DOHH2 (cell line): ENCODE results near the gene PLXND1.

Experiments
- EZH2phosphoT487 ChIP-seq: fragments of 200-600 bp; sonication (generic); IDR thresholded peaks from 2 replicates; pipeline ENCODE4 v1.6.1; 2017; ENCODE audit warnings: borderline replicate concordance, mild to moderate bottlenecking, antibody characterized with exemption, low read length, moderate library complexity, mixed read lengths
- TF ChIP-seq, protein P1 (sequence below): fragments of 200-600 bp; sonication (generic); IDR thresholded peaks from one replicate; pipeline ENCODE4 v1.5.1; 2014; ENCODE audit warnings: antibody characterized with exemption, mild to moderate bottlenecking, low read depth, low read length; ENCODE audit not compliant: poor library complexity, severe bottlenecking

- TF ChIP-seq, protein P1, sequence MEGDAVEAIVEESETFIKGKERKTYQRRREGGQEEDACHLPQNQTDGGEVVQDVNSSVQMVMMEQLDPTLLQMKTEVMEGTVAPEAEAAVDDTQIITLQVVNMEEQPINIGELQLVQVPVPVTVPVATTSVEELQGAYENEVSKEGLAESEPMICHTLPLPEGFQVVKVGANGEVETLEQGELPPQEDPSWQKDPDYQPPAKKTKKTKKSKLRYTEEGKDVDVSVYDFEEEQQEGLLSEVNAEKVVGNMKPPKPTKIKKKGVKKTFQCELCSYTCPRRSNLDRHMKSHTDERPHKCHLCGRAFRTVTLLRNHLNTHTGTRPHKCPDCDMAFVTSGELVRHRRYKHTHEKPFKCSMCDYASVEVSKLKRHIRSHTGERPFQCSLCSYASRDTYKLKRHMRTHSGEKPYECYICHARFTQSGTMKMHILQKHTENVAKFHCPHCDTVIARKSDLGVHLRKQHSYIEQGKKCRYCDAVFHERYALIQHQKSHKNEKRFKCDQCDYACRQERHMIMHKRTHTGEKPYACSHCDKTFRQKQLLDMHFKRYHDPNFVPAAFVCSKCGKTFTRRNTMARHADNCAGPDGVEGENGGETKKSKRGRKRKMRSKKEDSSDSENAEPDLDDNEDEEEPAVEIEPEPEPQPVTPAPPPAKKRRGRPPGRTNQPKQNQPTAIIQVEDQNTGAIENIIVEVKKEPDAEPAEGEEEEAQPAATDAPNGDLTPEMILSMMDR, result no peak
- no peak for TF ChIP-seq EZH2phosphoT487
Observed at GRCh38 chr3:129613367-129613740, 6.9 kb upstream of the PLXND1 start.
